A549 (cell line): ENCODE results near the gene TMSB15A. TPM values are rescaled to one million over a fixed set of nuclear protein-coding genes. Genes with fewer than 3 reads are reported as not detected.
"Not testable (repeated sequence)": the region's sequence is repeated elsewhere in the genome, so short reads cannot be mapped to it uniquely, and the experiment has no call there.

Experiments
- ATAC-seq, 2 experiments: fragments of 200-7000 bp in 1 of 2; fragments of >200 bp in 1 of 2; cut with Nextera tagmentation in 1 of 2; cut with Tn5 transposase in 1 of 2; 3 replicates each; pipeline versions ENCODE4 v1.8.0 to v1.9.1; 2018 to 2020; ENCODE audit warnings: mild to moderate bottlenecking in 1 of 2, moderate library complexity in 1 of 2
- CTCF ChIA-PET: fragments of 300-600 bp; sonication (Branson Sonifier 250); formaldehyde crosslinking; extraction: SDS; loops from one replicate; lab custom pipeline; 2021; ENCODE audit warnings: antibody characterized with exemption, inconsistent platforms; lab: Yijun Ruan, JAX
- POLR2A ChIA-PET: fragments of 350-600 bp; formaldehyde crosslinking; extraction: SDS; loops from one replicate; lab custom pipeline; 2021; ENCODE audit warnings: antibody characterized with exemption, inconsistent platforms; lab: Yijun Ruan, JAX
- DNase-seq, 2 experiments: peaks; one replicate each; pipeline versions ENCODE4 v3.0.0 to v3.0.0-alpha.2; 2011 to 2016; ENCODE audit warnings: low read depth in 1 of 2, low spot score in 1 of 2
- FAIRE-seq: peaks from 2 replicates; lab custom pipeline; 2011; peaks lifted over from hg19 to GRCh38; lab: Jason Lieb, UNC
- H3K27ac ChIP-seq, 2 experiments: fragments of >200 bp; sonication (Bioruptor Twin); formaldehyde crosslinking; 3 replicates each; pipeline ENCODE4 v1.5.1; 2016 to 2017
- H3K4me1 ChIP-seq: fragments of >200 bp; sonication (Bioruptor Twin); formaldehyde crosslinking; 3 replicates; pipeline ENCODE4 v1.6.1; 2016
- H3K4me2 ChIP-seq: fragments of >200 bp; sonication (Bioruptor Twin); formaldehyde crosslinking; 3 replicates; pipeline ENCODE4 v1.6.1; 2016
- H3K4me3 ChIP-seq: fragments of >200 bp; sonication (Bioruptor Twin); formaldehyde crosslinking; 3 replicates; pipeline ENCODE4 v1.5.1; 2016
- H3K9me3 ChIP-seq: fragments of >200 bp; sonication (Bioruptor Twin); formaldehyde crosslinking; 3 replicates; pipeline ENCODE4 v1.6.1; 2016
- WGBS: methylation state at CpG from one replicate; pipeline ENCODE4 v1.1.6; 2017; ENCODE audit errors: missing lambda C conversion rate; 5-methylcytosine and 5-hydroxymethylcytosine counted together
- polyA plus RNA-seq, 4 experiments: library from polyadenylated mRNA; depleted of rRNA in 3 of 4; stranded (reverse); fragments of >200 nt; fragmentation: RNase III in 1 of 4; extraction: RNeasy Plus Mini Kit Qiagen cat#74134 plus additional on column Dnase treatment in 1 of 4; gene quantifications; 2 replicates in 3 of 4; 3 replicates in 1 of 4; pipeline ENCODE4 v1.2.3, GENCODE V29; 2011 to 2017

TMSB15A gene
- polyA plus RNA-seq, 2 of the 4 experiments (the other 2 are of a cell fraction) = 0.48 to 1.2 TPM

DNA sequence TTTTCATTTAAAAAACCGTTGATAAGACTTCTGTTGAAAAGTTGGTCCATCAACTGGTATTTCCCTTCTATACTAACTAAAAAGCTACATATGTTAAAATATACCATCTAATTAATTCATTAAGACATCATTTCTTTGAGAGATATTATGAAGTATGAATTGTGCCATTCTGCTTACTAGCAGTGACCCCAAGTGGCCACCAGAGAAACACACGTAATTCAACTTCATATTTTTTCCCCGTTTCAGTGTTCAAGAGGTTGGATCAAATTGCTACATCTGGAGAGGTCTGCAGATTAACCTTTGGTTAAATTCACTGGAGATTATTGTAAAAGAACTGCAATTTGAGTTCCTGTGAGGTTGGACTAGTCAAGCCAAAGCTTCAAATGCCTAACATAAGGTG lies 46.3 kb downstream of the TMSB15A start:
- H3K27ac ChIP-seq, H3K4me3 ChIP-seq, POLR2A ChIA-PET, H3K9me3 ChIP-seq, CTCF ChIA-PET, DNase-seq, H3K4me2 ChIP-seq, H3K4me1 ChIP-seq: not testable (repeated sequence)
- peak; percentile 36 for FAIRE-seq
- peak in 1 of 2 experiments; percentile 63; a peak in 3 of 6 replicates for ATAC-seq
- WGBS = no CpG with 5 or more reads among the region's 3 CpGs

Other genes with a start within 250 kb of the TMSB15A start
- not detected in 2 replicates for gene NXF2B, start 76.7 kb downstream of the TMSB15A start, polyA plus RNA-seq (2011; rRNA removed)
- not detected in 3 replicates for gene NXF2B, start 76.7 kb downstream of the TMSB15A start, polyA plus RNA-seq (2017; fragmentation: RNase III; extraction: RNeasy Plus Mini Kit Qiagen cat#74134 plus additional on column Dnase treatment)
- gene TCP11X2, start 44.9 kb downstream of the TMSB15A start, polyA plus RNA-seq (2011; rRNA removed) = not detected in 2 replicates
- gene TCP11X2, start 44.9 kb downstream of the TMSB15A start, polyA plus RNA-seq (2017; fragmentation: RNase III; extraction: RNeasy Plus Mini Kit Qiagen cat#74134 plus additional on column Dnase treatment) = not detected in 3 replicates
- 23.7 and 24.6 TPM in 2 replicates for gene ARMCX5, start 82.8 kb upstream of the TMSB15A start, polyA plus RNA-seq (2011; rRNA removed)
- gene ARMCX5, start 82.8 kb upstream of the TMSB15A start, polyA plus RNA-seq (2017; fragmentation: RNase III; extraction: RNeasy Plus Mini Kit Qiagen cat#74134 plus additional on column Dnase treatment) = 8.2 to 10.5 TPM (median 8.9 TPM) in 3 replicates
- 0.78 and 0.87 TPM in 2 replicates for gene GPRASP1, start 134.7 kb upstream of the TMSB15A start, polyA plus RNA-seq (2011; rRNA removed)
- gene GPRASP1, start 134.7 kb upstream of the TMSB15A start, polyA plus RNA-seq (2017; fragmentation: RNase III; extraction: RNeasy Plus Mini Kit Qiagen cat#74134 plus additional on column Dnase treatment) = 0.47 to 0.63 TPM (median 0.50 TPM) in 3 replicates
- 6.3 and 6.7 TPM in 2 replicates for gene GPRASP2, start 195.7 kb upstream of the TMSB15A start, polyA plus RNA-seq (2011; rRNA removed)
- gene GPRASP2, start 195.7 kb upstream of the TMSB15A start, polyA plus RNA-seq (2017; fragmentation: RNase III; extraction: RNeasy Plus Mini Kit Qiagen cat#74134 plus additional on column Dnase treatment) = 5.7 to 6.1 TPM (median 5.9 TPM) in 3 replicates
- 4.4 and 4.6 TPM in 2 replicates for gene GPRASP3, start 204.0 kb upstream of the TMSB15A start, polyA plus RNA-seq (2011; rRNA removed)
- 4.7 to 5.0 TPM (median 4.9 TPM) in 3 replicates for gene GPRASP3, start 204.0 kb upstream of the TMSB15A start, polyA plus RNA-seq (2017; fragmentation: RNase III; extraction: RNeasy Plus Mini Kit Qiagen cat#74134 plus additional on column Dnase treatment)